Body of pancreas (tissue), 4 donors: ENCODE measurements around the gene SPHK2.

ENCODE experiments used
- CTCF ChIP-seq, 7 experiments: fragments of 450-650 bp in 4 of 7; fragments of 200-600 bp in 3 of 7; sonication (generic) in 3 of 7; IDR thresholded peaks; one replicate each; pipeline ENCODE4 v1.5.1; 2016 to 2019; ENCODE audit warnings: antibody characterized with exemption in 7 of 7
- POLR2A ChIP-seq, 3 donors: fragments of 450-650 bp; IDR thresholded peaks; one replicate each; pipeline ENCODE4 v1.6.1; 2016; ENCODE audit warnings: antibody characterized with exemption in 3 of 3, mild to moderate bottlenecking in 2 of 3

DNA sequence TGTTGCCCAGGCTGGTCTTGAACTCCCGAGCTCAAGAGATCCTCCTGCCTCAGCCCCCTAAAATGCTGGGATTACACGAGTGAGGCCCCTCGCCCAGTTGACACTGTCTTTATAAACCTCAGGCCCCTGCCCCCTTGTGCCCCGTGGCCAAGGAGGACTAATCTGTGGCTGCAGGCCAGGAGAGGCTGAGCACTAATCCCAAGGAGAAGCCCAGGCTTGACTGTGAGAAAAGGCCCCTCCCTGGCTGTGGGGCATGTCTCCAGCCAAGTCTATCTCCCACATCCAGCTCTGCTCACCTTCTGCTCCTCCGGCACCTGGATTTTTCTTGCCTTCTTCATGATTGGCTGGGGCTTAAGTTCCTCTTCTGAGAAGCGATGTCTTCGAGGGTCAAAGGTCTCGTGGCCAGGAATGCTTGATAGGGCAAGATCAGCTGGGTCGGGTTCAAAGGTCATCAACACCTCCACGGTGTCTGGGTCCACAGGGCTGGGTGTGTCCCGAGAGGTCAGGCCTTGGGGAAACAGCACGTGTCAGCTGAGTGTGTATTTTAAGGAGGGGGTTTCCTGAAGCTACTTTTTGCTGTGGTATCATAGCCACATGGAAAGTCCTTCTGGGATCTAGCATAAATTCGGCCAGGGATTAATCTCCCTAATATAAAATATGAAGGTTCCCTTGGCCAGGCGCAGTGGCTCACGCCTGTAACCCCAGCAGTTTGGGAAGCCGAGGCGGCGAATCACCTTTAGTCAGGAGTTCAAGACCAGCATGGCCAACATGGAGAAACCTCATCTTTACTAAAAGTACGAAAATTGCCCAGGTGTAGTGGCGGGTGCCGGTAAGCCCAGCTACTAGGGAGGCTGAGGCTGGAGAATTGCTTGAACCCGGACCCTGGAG lies 14.1 kb downstream of the SPHK2 start:
- TF ChIP-seq CTCF (IDR thresholded peaks at IDR 0.05) (no peak), POLR2A (IDR thresholded peaks at IDR 0.05) (no peak)
